ENCODE measurements around the gene TLCD1. TPM values are rescaled to one million over a fixed set of nuclear protein-coding genes. Genes with fewer than 3 reads are reported as not detected.

Gene TLCD1
- total RNA-seq, 1 experiment from 2014 or later, result 50.7 TPM

DNA sequence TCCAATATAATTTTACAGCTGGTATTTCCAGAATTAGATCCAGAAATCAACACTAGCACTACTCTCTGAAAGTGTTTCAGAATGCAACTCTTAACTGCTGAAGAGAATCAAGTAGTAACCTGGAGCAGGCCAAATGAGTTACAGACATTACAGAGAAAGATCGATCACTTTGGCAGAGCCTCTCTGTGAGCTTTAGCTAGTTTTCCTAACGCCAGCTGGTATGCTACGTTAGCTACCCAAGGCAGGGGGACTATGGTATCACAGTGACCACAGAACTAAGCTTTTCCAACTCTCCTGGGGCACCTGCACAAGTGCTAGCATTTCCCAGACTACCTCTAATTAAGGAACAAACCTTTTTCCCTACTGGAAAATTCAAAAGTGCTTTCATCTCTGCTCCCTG lies 48.2 kb upstream of the TLCD1 start:
- Histone ChIP-seq H3K4me2 (ENCODE audit: insufficient read depth, insufficient read length, low read length) (no peak overlapping the region), H4K8ac (replicated peaks; ENCODE audit: insufficient read length, low read depth, low read length) (no peak overlapping the region), H2BK120ac (ENCODE audit: low read depth, low read length, poor library complexity, severe bottlenecking) (no peak overlapping the region), H3K79me2 (ENCODE audit: insufficient read depth, low read length) (peaks cover 10% of the 10 kb centered on the region; the same call in 1 of the 2 replicates), H3K14ac (ENCODE audit: insufficient read depth, low read length) (no peak overlapping the region), H3K9ac (ENCODE audit: extremely low read depth, insufficient read length, low read length) (peak overlapping the region; percentile 50), H3K23me2 (ENCODE audit: insufficient read length, low read depth, low read length, poor library complexity, severe bottlenecking) (no peaks in the 10 kb centered on the region), H2BK20ac (ENCODE audit: low read depth, low read length, poor library complexity, severe bottlenecking) (no peak overlapping the region), H3K56ac (ENCODE audit: insufficient read length, low read depth, low read length) (no peak overlapping the region), H3K4me1 (ENCODE audit: insufficient read depth, low read length) (no peaks in the 10 kb centered on the region), H4K5ac (ENCODE audit: insufficient read length, low read depth, low read length) (no peak overlapping the region), H2BK15ac (ENCODE audit: low read depth, low read length) (no peak overlapping the region), H2BK5ac (ENCODE audit: insufficient read length, low read length) (no peak overlapping the region), H2BK12ac (ENCODE audit: insufficient read length, low read depth, low read length) (no peak overlapping the region), H3K4ac (ENCODE audit: low read depth, low read length) (no peak overlapping the region), H3K18ac (ENCODE audit: insufficient read length, low read depth, low read length) (no peak overlapping the region), H4K20me1 (ENCODE audit: control insufficient read depth, insufficient read depth, insufficient read length) (no peaks in the 10 kb centered on the region), H3T11ph (ENCODE audit: low read length) (no peak overlapping the region), H3K23ac (ENCODE audit: insufficient read length, low read depth, low read length) (no peak overlapping the region), H4K91ac (ENCODE audit: insufficient read length, low read depth, low read length) (no peak overlapping the region), H3K27ac (ENCODE audit: insufficient read length, low read depth, low read length) (no peak overlapping the region), H2AK5ac (ENCODE audit: insufficient read length, low read length) (no peak overlapping the region), H3K27me3 (ENCODE audit: insufficient read depth, low read length) (no peaks in the 10 kb centered on the region), H3K9me3 (ENCODE audit: control insufficient read depth, low read depth, low read length) (no peaks in the 10 kb centered on the region), H3K79me1 (ENCODE audit: insufficient read depth, low read depth, low read length, poor library complexity, severe bottlenecking) (no peaks in the 10 kb centered on the region), H2AFZ (ENCODE audit: low read length) (no peak overlapping the region)
- Mint-ChIP-seq H3K36me3 (ENCODE audit: insufficient read depth in 1 of 3, low read depth in 3 of 3) (peaks cover 16 to 34% (median 28%) of the 10 kb centered on the region in 3 experiments), H3K9me3 (no peaks in the 10 kb centered on the region; a peak in 1 of 5 replicates), H3K4me3 (no peak overlapping the region), H3K4me1 (peaks cover 0 to 13% of the 10 kb centered on the region in 2 experiments; a peak in 2 of 4 replicates), H3K27me3 (ENCODE audit: low read depth) (no peaks in the 10 kb centered on the region), H3K27ac (peak overlapping the region; percentile 36 to 94 (median 81); a peak in 5 of 7 replicates)
- TF ChIP-seq, protein P1, sequence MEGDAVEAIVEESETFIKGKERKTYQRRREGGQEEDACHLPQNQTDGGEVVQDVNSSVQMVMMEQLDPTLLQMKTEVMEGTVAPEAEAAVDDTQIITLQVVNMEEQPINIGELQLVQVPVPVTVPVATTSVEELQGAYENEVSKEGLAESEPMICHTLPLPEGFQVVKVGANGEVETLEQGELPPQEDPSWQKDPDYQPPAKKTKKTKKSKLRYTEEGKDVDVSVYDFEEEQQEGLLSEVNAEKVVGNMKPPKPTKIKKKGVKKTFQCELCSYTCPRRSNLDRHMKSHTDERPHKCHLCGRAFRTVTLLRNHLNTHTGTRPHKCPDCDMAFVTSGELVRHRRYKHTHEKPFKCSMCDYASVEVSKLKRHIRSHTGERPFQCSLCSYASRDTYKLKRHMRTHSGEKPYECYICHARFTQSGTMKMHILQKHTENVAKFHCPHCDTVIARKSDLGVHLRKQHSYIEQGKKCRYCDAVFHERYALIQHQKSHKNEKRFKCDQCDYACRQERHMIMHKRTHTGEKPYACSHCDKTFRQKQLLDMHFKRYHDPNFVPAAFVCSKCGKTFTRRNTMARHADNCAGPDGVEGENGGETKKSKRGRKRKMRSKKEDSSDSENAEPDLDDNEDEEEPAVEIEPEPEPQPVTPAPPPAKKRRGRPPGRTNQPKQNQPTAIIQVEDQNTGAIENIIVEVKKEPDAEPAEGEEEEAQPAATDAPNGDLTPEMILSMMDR (conservative IDR thresholded peaks at IDR 0.05), result no peak
- no peak for DNase-seq
- no CpG with 5 or more reads among the region's 3 CpGs for WGBS (ENCODE audit: extremely low coverage, insufficient read length, low lambda C conversion rate)

Data from H9 (cell line).